H1 (cell line): Measurements from ENCODE around the gene NFE2L2. TPM values are rescaled to one million over a fixed set of nuclear protein-coding genes. Genes with fewer than 3 reads are reported as not detected.

ENCODE experiments used
- CTCF ChIA-PET: fragments of 300-600 bp; sonication (Branson Sonifier 250); formaldehyde crosslinking; loops from one replicate; lab custom pipeline; 2021; ENCODE audit not compliant: partially characterized antibody; lab: Charles Lee
- POLR2A ChIA-PET: fragments of 300-600 bp; sonication (Branson Sonifier 250); formaldehyde crosslinking; loops from one replicate; lab custom pipeline; 2021; ENCODE audit warnings: inconsistent platforms; ENCODE audit not compliant: partially characterized antibody; lab: Charles Lee
- DNase-seq, 2 experiments: peaks; one replicate each; pipeline versions ENCODE4 v3.0.0 to v3.0.0-alpha.2; 2010 to 2022; ENCODE audit warnings: low spot score in 2 of 2, low read depth in 1 of 2, mixed read lengths in 1 of 2
- FAIRE-seq: peaks from 2 replicates; lab custom pipeline; 2011; peaks lifted over from hg19 to GRCh38; lab: Jason Lieb, UNC
- H2AFZ ChIP-seq: 2 replicates; pipeline ENCODE4 v1.8.1; 2012; ENCODE audit warnings: low read length, inconsistent platforms
- H2AK5ac ChIP-seq: 2 replicates; pipeline ENCODE4 v1.6.1; 2013; ENCODE audit warnings: low read depth, low read length
- H2BK120ac ChIP-seq: replicated peaks from 2 replicates; pipeline ENCODE3; 2013; ENCODE audit warnings: low read depth, low read length, inconsistent platforms
- H2BK12ac ChIP-seq: 2 replicates; pipeline ENCODE4 v1.6.1; 2013; ENCODE audit warnings: low read depth, low read length
- H2BK15ac ChIP-seq: 2 replicates; pipeline ENCODE4 v1.6.1; 2013; ENCODE audit warnings: low read length
- H2BK20ac ChIP-seq: 2 replicates; pipeline ENCODE4 v1.6.1; 2013; ENCODE audit warnings: low read length
- H2BK5ac ChIP-seq: 2 replicates; pipeline ENCODE4 v1.6.1; 2013; ENCODE audit warnings: low read depth, low read length
- H3K14ac ChIP-seq: 2 replicates; pipeline ENCODE4 v1.6.1; 2013; ENCODE audit warnings: inconsistent platforms; ENCODE audit not compliant: insufficient read length
- H3K18ac ChIP-seq: 2 replicates; pipeline ENCODE4 v1.6.1; 2013; ENCODE audit warnings: low read length; ENCODE audit errors: extremely low read depth
- H3K23ac ChIP-seq: 2 replicates; pipeline ENCODE4 v1.6.1; 2013; ENCODE audit warnings: inconsistent platforms; ENCODE audit not compliant: insufficient read length
- H3K23me2 ChIP-seq: 2 replicates; pipeline ENCODE4 v1.6.1; 2013; ENCODE audit warnings: low read depth, low read length
- H3K27ac ChIP-seq: 2 replicates; pipeline ENCODE4 v1.6.1; 2011; ENCODE audit warnings: low read depth, low read length, inconsistent platforms
- H3K27me3 ChIP-seq, 4 experiments: replicated peaks in 1 of 4; 1 replicate in 1 of 4; 2 replicates in 3 of 4; pipeline versions ENCODE4 v1.6.1 to v1.8.1; 2011 to 2013; ENCODE audit warnings: low read length in 3 of 4, mild to moderate bottlenecking in 3 of 4, inconsistent platforms in 2 of 4, mixed read lengths in 2 of 4, moderate library complexity in 1 of 4; ENCODE audit not compliant: control insufficient read depth in 3 of 4, insufficient read depth in 3 of 4; ENCODE audit errors: extremely low read depth in 1 of 4
- H3K36me3 ChIP-seq, 4 experiments: 2 replicates each; pipeline versions ENCODE4 v1.6.1 to v1.8.1; 2011 to 2013; ENCODE audit warnings: mild to moderate bottlenecking in 4 of 4, low read length in 3 of 4, moderate library complexity in 2 of 4, control low read depth in 1 of 4, inconsistent platforms in 1 of 4; ENCODE audit not compliant: insufficient read depth in 4 of 4, control insufficient read depth in 2 of 4
- H3K4ac ChIP-seq: replicated peaks from 2 replicates; pipeline ENCODE3; 2013; ENCODE audit warnings: low read length, low read depth, mixed read lengths, inconsistent platforms; ENCODE audit not compliant: insufficient read length
- H3K4me1 ChIP-seq, 4 experiments: replicated peaks in 1 of 4; 1 replicate in 1 of 4; 2 replicates in 3 of 4; pipeline versions ENCODE4 v1.6.1 to v1.8.1; 2011 to 2013; ENCODE audit warnings: low read length in 3 of 4, inconsistent platforms in 2 of 4, mixed read lengths in 1 of 4; ENCODE audit not compliant: insufficient read depth in 4 of 4, control insufficient read depth in 3 of 4
- H3K4me2 ChIP-seq, 2 experiments: 2 replicates each; pipeline versions ENCODE4 v1.6.1 to v1.8.1; 2011 to 2013; ENCODE audit warnings: low read depth in 2 of 2, low read length in 2 of 2, control low read depth in 1 of 2, inconsistent platforms in 1 of 2, mild to moderate bottlenecking in 1 of 2; ENCODE audit not compliant: insufficient read depth in 1 of 2
- H3K4me3 ChIP-seq, 4 experiments: fragments of 200-600, 300-600 bp in 1 of 4; sonication (generic), shearing (Covaris generic), sonication (Bioruptor Twin) in 1 of 4; 2 replicates each; pipeline versions ENCODE4 v1.5.1 to v1.8.1; 2011 to 2016; ENCODE audit warnings: low read length in 4 of 4, low read depth in 3 of 4, control low read depth in 2 of 4, inconsistent platforms in 2 of 4, mild to moderate bottlenecking in 2 of 4, mixed read lengths in 1 of 4, moderate library complexity in 1 of 4; ENCODE audit not compliant: insufficient read depth in 2 of 4; ENCODE audit errors: extremely low read depth in 1 of 4
- H3K56ac ChIP-seq: replicated peaks from 2 replicates; pipeline ENCODE3; 2013; ENCODE audit warnings: low read depth, mild to moderate bottlenecking, mixed read lengths, low read length, inconsistent platforms; ENCODE audit not compliant: insufficient read length
- H3K79me1 ChIP-seq: 2 replicates; pipeline ENCODE4 v1.6.1; 2013; ENCODE audit warnings: low read depth, low read length, control low read depth
- H3K79me2 ChIP-seq, 2 experiments: 2 replicates each; pipeline versions ENCODE4 v1.6.1 to v1.8.1; 2012 to 2013; ENCODE audit warnings: low read length in 2 of 2, mild to moderate bottlenecking in 2 of 2, inconsistent platforms in 1 of 2; ENCODE audit not compliant: insufficient read depth in 2 of 2, control insufficient read depth in 1 of 2
- H3K9ac ChIP-seq, 4 experiments: replicated peaks in 1 of 4; 1 replicate in 1 of 4; 2 replicates in 3 of 4; pipeline versions ENCODE4 v1.6.1 to v1.8.1; 2011 to 2013; ENCODE audit warnings: low read depth in 3 of 4, low read length in 3 of 4, control low read depth in 2 of 4, mild to moderate bottlenecking in 2 of 4, moderate library complexity in 2 of 4, inconsistent platforms in 1 of 4; ENCODE audit errors: extremely low read depth in 1 of 4
- H3K9me3 ChIP-seq, 2 experiments: 2 replicates each; pipeline versions ENCODE4 v1.6.1 to v1.8.1; 2012 to 2013; ENCODE audit warnings: mild to moderate bottlenecking in 2 of 2, moderate library complexity in 2 of 2, control low read depth in 1 of 2, inconsistent platforms in 1 of 2, low read depth in 1 of 2, low read length in 1 of 2, mixed read lengths in 1 of 2; ENCODE audit not compliant: insufficient read depth in 2 of 2
- H4K20me1 ChIP-seq, 2 experiments: replicated peaks in 1 of 2; 2 replicates each; pipeline versions ENCODE3 to v1.8.1; 2011 to 2013; ENCODE audit warnings: inconsistent platforms in 2 of 2, low read length in 2 of 2, mild to moderate bottlenecking in 1 of 2; ENCODE audit not compliant: insufficient read depth in 2 of 2, control insufficient read depth in 1 of 2
- H4K5ac ChIP-seq: 2 replicates; pipeline ENCODE4 v1.6.1; 2013; ENCODE audit warnings: low read length, low read depth, mixed read lengths, inconsistent platforms; ENCODE audit not compliant: insufficient read length
- H4K8ac ChIP-seq: 2 replicates; pipeline ENCODE4 v1.8.0; 2013; ENCODE audit warnings: mild to moderate bottlenecking, moderate library complexity, low read length, inconsistent platforms; ENCODE audit not compliant: insufficient read depth; ENCODE audit errors: extremely low read depth
- H4K91ac ChIP-seq: replicated peaks from 2 replicates; pipeline ENCODE3; 2013; ENCODE audit warnings: low read length, mixed read lengths, inconsistent platforms; ENCODE audit not compliant: insufficient read length
- ASH2L ChIP-seq: fragments of 200-600, 300-600 bp; sonication (generic); IDR thresholded peaks from one replicate; pipeline ENCODE4 v1.7.1; 2017; ENCODE audit warnings: low read length
- CTCF ChIP-seq, 3 experiments: IDR thresholded peaks; 1 replicate in 2 of 3; 2 replicates in 1 of 3; pipeline versions ENCODE4 v1.5.1 to v1.6.1; 2011; ENCODE audit warnings: low read length in 3 of 3, mild to moderate bottlenecking in 3 of 3, inconsistent platforms in 2 of 3, low read depth in 1 of 3, moderate library complexity in 1 of 3; ENCODE audit not compliant: insufficient read depth in 1 of 3; ENCODE audit errors: control extremely low read depth in 1 of 3
- FOSL1 ChIP-seq: IDR thresholded peaks from 2 replicates; pipeline ENCODE4 v1.6.1; 2011; ENCODE audit warnings: mild to moderate bottlenecking, low read depth, low read length, moderate library complexity; ENCODE audit not compliant: insufficient read depth
- MAFK ChIP-seq: IDR thresholded peaks from 2 replicates; pipeline ENCODE4 v1.6.1; 2012; ENCODE audit warnings: low read depth, mild to moderate bottlenecking, improper control_type of control experiment, low read length
- RXRA ChIP-seq: IDR thresholded peaks from 2 replicates; pipeline ENCODE4 v1.6.1; 2011; ENCODE audit warnings: low read depth, mild to moderate bottlenecking, low read length, moderate library complexity; ENCODE audit not compliant: insufficient read depth
- USF2 ChIP-seq: IDR thresholded peaks from 2 replicates; pipeline ENCODE4 v1.6.1; 2011; ENCODE audit warnings: low read length, improper control_type of control experiment
- WGBS, 2 experiments: shearing (Covaris generic) in 1 of 2; methylation state at CpG; one replicate each; pipeline versions ENCODE4 v1.1.6 to v1.1.7; 2013 to 2015; ENCODE audit warnings: low lambda C conversion rate in 2 of 2, mixed read lengths in 2 of 2, inconsistent platforms in 1 of 2, low coverage in 1 of 2, missing lambda C conversion rate in 1 of 2; ENCODE audit not compliant: insufficient replicate concordance in 2 of 2, insufficient coverage in 1 of 2, insufficient read length in 1 of 2; ENCODE audit errors: extremely low coverage in 1 of 2, missing lambda C conversion rate in 1 of 2; 5-methylcytosine and 5-hydroxymethylcytosine counted together
- polyA plus RNA-seq, 7 experiments: library from polyadenylated mRNA; depleted of rRNA in 3 of 7; stranded (reverse) in 5 of 7; unstranded in 2 of 7; fragments of >200 nt in 5 of 7; fragments of 200-250 nt in 2 of 7; gene quantifications; 1 replicate in 5 of 7; 2 replicates in 1 of 7; 4 replicates in 1 of 7; pipeline versions ENCODE4 v1.2.1 to v1.2.3, GENCODE V29; 2011 to 2013; ENCODE audit warnings: missing spikeins in 2 of 7, mixed read lengths in 2 of 7
- total RNA-seq: library from RNA; stranded (reverse); fragmentation: NEBNext Ultra II Directional; extraction: Animal tissue kit (Norgen Biotek cat#: 25700); gene quantifications from 2 replicates; pipeline ENCODE4 v1.2.1, GENCODE V29; 2021

Gene NFE2L2
- total and polyA plus RNA-seq, 2 of the 8 experiments (the other 6 are each of a cell fraction or from before 2014, with no cell fraction given) = 33.2 to 34.5 TPM

- H3K27ac ChIP-seq = no peak overlapping the region
- 94% methylated on average over 2 of the region's 2 CpGs; no CpG with 5 or more reads in 1 of the 2 experiments for WGBS, 2 experiments
- POLR2A ChIA-PET = interaction anchor here (1.0 to 10.4 kb wide), 7 partner anchors 9 to 136 kb away, joined by 3 to 74 read pairs (median 6); partner anchors contain the start of genes HNRNPA3 and NFE2L2
Measured at GRCh38 chr2:177256026-177256425, 8.5 kb downstream of the NFE2L2 start.

More at GRCh38 chr2:177256026-177256425, 8.5 kb downstream of the NFE2L2 start:
- Histone ChIP-seq H3K9me3 (peaks cover 7 to 8% of the 10 kb centered on the region in 2 experiments), H3K4me1 (peaks cover 0 to 7% (median 0%) of the 10 kb centered on the region in 4 experiments; a peak in 1 of 7 replicates), H2AFZ (no peak overlapping the region), H3K79me1 (peaks cover 8% of the 10 kb centered on the region), H3K23ac (no peak overlapping the region), H3K27me3 (no peaks in the 10 kb centered on the region), H3K56ac (no peak overlapping the region), H3K4ac (no peak overlapping the region), H2AK5ac (no peak overlapping the region), H4K91ac (no peak overlapping the region), H3K4me2 (no peak overlapping the region), H3K4me3 (no peak overlapping the region), H2BK120ac (no peak overlapping the region), H2BK15ac (no peak overlapping the region), H3K79me2 (peaks cover 21 to 98% of the 10 kb centered on the region in 2 experiments), H3K23me2 (no peaks in the 10 kb centered on the region), H4K20me1 (peaks cover 13 to 14% of the 10 kb centered on the region in 2 experiments), H4K8ac (no peak overlapping the region), H3K9ac (no peak overlapping the region), H3K36me3 (peaks cover 0 to 3% (median 0%) of the 10 kb centered on the region in 4 experiments; a peak in 1 of 8 replicates), H2BK5ac (no peak overlapping the region), H3K18ac (no peak overlapping the region), H4K5ac (no peak overlapping the region), H2BK12ac (no peak overlapping the region), H3K14ac (no peak overlapping the region), H2BK20ac (no peak overlapping the region)
- no peak for FAIRE-seq
- CTCF ChIA-PET = interaction anchor here (0.6 to 4.7 kb wide), 14 partner anchors 8 to 160 kb away, joined by 3 to 41 read pairs (median 10); partner anchors contain the start of gene NFE2L2
- DNase-seq = no peak
- no peak for TF ChIP-seq ASH2L
- TF ChIP-seq RXRA = no peak
- no peak for TF ChIP-seq MAFK
- no peak for TF ChIP-seq FOSL1
- TF ChIP-seq CTCF (IDR thresholded peaks at IDR 0.05; ENCODE audit: control extremely low read depth in 1 of 3, insufficient read depth in 1 of 3, low read depth in 1 of 3, low read length in 3 of 3) = no peak
- no peak for TF ChIP-seq USF2
